Duodenal mucosa (tissue), 2 donors: ENCODE measurements around the gene NPFFR1.

ENCODE experiments used
- H3K27ac ChIP-seq: one replicate; pipeline ENCODE4 v1.7.0; 2013; ENCODE audit warnings: low read depth, low read length
- H3K27me3 ChIP-seq, 2 donors: one replicate each; pipeline ENCODE4 v1.7.0; 2013; ENCODE audit warnings: low read length in 2 of 2, control low read depth in 1 of 2; ENCODE audit not compliant: insufficient read depth in 2 of 2, control insufficient read depth in 1 of 2
- H3K36me3 ChIP-seq, 2 donors: one replicate each; pipeline ENCODE4 v1.7.0; 2013; ENCODE audit warnings: low read length in 2 of 2, control low read depth in 1 of 2; ENCODE audit not compliant: insufficient read depth in 2 of 2, control insufficient read depth in 1 of 2
- H3K4me1 ChIP-seq, 2 donors: one replicate each; pipeline ENCODE4 v1.7.0; 2013; ENCODE audit warnings: low read length in 2 of 2, control low read depth in 1 of 2; ENCODE audit not compliant: insufficient read depth in 2 of 2, control insufficient read depth in 1 of 2
- H3K4me3 ChIP-seq, 2 donors: one replicate each; pipeline ENCODE4 v1.7.0; 2013; ENCODE audit warnings: low read length in 2 of 2, low read depth in 1 of 2
- H3K9ac ChIP-seq, 2 donors: one replicate each; pipeline ENCODE4 v1.7.0; 2013; ENCODE audit warnings: low read length in 2 of 2, low read depth in 1 of 2
- H3K9me3 ChIP-seq, 2 donors: one replicate each; pipeline ENCODE4 v1.7.0; 2013; ENCODE audit warnings: low read length in 2 of 2, control low read depth in 1 of 2; ENCODE audit not compliant: control insufficient read depth in 1 of 2

Gene NPFFR1

GRCh38 chr10:70198696-70199466 lies 84.9 kb downstream of the NPFFR1 start:
- Histone ChIP-seq H3K4me3 (no peak overlapping the region), H3K27me3 (no peaks in the 10 kb centered on the region), H3K9ac (no peak overlapping the region), H3K36me3 (peaks cover 9 to 28% of the 10 kb centered on the region in 2 donors), H3K4me1 (no peaks in the 10 kb centered on the region), H3K27ac (no peak overlapping the region), H3K9me3 (no peaks in the 10 kb centered on the region)
